GM10248 (cell line): Measurements from ENCODE around the gene TDP1.

Experiments
- CTCF ChIA-PET: fragments of 300-600 bp; sonication (Branson Sonifier 250); formaldehyde crosslinking; extraction: SDS; loops from one replicate; lab custom pipeline; 2021; ENCODE audit warnings: antibody characterized with exemption; lab: Yijun Ruan, JAX
- POLR2A ChIA-PET: fragments of 350-650 bp; sonication (Branson Sonifier 250); formaldehyde crosslinking; extraction: SDS; loops from one replicate; lab custom pipeline; 2020; ENCODE audit warnings: antibody characterized with exemption; lab: Yijun Ruan, JAX
- DNase-seq: peaks from one replicate; pipeline ENCODE4 v3.0.0; 2012; ENCODE audit errors: extremely low spot score
- TF ChIP-seq, protein P1 (sequence below): IDR thresholded peaks from 2 replicates; pipeline ENCODE4 v1.5.1; 2012; ENCODE audit warnings: mild to moderate bottlenecking, low read depth; ENCODE audit errors: extremely low read depth, missing control alignments, control extremely low read depth

Gene TDP1

DNA sequence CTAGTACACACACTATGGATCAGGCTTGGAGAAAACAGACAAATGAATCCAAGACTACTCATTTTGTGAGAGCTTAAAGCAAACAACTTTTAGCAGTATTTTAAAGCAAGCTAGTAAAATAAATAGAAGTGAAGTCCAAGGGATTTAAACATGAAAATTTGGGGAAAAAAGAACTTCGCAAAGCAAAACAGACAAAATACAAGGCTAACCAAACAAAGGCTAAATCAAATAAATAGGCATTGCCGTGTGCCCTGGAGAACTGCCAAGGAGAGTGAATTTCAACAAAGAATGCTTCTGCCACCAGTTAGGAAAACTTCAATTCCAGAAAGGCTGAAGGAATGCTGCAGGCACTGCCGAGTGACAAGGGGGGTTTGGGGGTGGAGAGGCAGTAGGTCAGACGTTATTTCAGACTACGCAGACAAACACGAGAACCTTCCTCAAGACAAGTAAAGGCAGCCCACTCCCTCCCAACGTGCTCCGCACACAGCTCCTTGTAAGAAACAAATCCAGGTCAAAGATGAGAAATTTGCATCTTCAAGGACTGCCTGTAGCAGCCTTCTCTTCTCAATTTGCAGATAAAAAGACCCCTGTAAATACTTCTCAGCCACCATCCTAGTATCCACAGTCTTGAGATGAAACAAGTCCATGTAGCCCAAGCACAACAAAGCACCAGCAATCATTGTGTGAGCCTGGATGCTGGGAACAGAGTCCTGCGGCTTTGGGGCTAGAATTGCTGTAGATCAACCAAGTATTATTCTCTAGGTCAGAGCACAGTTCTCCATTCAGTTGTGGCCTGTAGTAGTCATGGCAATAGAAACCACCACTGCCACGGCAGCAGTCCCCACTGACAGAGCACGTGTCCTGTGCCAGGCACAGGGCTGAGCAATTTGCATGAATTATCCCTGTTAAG, 44.5 kb upstream of the TDP1 start:
- ChIA-PET POLR2A (interaction anchor here (0.6 kb wide), 1 partner anchor 232 kb away, joined by 3 read pairs; no protein-coding TSS in a partner anchor), CTCF (interaction anchor here (1.0 to 5.2 kb wide), 4 partner anchors 11 to 884 kb away, joined by 6 to 42 read pairs (median 14); no protein-coding TSS in a partner anchor)
- no peak for DNase-seq
- TF ChIP-seq, protein P1, sequence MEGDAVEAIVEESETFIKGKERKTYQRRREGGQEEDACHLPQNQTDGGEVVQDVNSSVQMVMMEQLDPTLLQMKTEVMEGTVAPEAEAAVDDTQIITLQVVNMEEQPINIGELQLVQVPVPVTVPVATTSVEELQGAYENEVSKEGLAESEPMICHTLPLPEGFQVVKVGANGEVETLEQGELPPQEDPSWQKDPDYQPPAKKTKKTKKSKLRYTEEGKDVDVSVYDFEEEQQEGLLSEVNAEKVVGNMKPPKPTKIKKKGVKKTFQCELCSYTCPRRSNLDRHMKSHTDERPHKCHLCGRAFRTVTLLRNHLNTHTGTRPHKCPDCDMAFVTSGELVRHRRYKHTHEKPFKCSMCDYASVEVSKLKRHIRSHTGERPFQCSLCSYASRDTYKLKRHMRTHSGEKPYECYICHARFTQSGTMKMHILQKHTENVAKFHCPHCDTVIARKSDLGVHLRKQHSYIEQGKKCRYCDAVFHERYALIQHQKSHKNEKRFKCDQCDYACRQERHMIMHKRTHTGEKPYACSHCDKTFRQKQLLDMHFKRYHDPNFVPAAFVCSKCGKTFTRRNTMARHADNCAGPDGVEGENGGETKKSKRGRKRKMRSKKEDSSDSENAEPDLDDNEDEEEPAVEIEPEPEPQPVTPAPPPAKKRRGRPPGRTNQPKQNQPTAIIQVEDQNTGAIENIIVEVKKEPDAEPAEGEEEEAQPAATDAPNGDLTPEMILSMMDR = no peak

DNA sequence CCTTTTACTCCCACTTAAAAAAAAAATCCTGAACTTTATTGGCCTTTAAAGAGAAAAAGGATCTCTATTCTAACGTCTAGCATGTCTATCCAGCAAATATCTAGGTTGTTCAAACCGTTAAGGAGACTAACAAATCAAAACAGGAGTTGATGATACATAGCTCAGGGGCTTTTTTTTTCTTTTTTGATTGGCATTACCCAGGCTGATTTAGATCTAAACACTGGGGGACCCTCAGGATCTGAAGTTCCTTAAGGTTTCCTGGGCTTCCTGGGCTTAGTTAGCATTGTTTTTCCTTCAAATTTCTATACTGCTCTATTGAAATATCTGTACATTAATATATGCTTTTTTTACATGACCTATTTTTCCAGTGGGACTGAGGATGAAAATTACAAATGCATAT, 43.5 kb upstream of the TDP1 start:
- CTCF ChIA-PET = interaction anchor here (2.9 to 5.2 kb wide), 2 partner anchors 872 to 885 kb away, joined by 21 to 42 read pairs; no protein-coding TSS in a partner anchor
- TF ChIP-seq, protein P1 = no peak
- POLR2A ChIA-PET = no interaction called here
- DNase-seq = no peak

DNA sequence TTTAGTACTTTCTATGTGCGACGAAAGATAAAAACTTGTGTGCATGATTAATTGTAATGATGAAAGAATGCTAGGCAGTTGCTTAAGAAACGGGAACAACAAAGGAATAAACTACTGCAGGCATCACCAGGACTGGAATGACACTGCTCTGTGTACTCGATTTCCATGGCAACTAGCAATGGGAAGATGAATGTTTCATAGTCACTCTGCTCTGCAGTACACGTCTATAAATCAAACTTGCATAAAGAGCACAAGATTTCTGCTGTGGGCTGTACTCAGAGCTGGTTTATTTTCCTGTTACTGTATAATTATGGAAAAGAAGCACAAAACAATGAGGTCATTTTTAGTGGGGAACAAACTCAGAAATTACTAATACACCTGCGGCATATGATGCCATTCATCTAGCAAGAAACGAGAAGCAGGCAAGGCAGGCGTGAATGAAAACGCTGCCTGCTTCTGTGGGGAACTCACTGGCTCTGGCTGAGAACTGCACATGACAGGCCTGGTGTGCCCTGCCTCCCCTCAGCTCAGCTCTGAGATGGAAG, 43.0 kb upstream of the TDP1 start:
- TF ChIP-seq, protein P1 = no peak
- CTCF ChIA-PET = interaction anchor here (1.5 to 5.2 kb wide), 5 partner anchors 10 to 885 kb away, joined by 3 to 42 read pairs (median 4); no protein-coding TSS in a partner anchor
- no peak for DNase-seq
- POLR2A ChIA-PET = no interaction called here

DNA sequence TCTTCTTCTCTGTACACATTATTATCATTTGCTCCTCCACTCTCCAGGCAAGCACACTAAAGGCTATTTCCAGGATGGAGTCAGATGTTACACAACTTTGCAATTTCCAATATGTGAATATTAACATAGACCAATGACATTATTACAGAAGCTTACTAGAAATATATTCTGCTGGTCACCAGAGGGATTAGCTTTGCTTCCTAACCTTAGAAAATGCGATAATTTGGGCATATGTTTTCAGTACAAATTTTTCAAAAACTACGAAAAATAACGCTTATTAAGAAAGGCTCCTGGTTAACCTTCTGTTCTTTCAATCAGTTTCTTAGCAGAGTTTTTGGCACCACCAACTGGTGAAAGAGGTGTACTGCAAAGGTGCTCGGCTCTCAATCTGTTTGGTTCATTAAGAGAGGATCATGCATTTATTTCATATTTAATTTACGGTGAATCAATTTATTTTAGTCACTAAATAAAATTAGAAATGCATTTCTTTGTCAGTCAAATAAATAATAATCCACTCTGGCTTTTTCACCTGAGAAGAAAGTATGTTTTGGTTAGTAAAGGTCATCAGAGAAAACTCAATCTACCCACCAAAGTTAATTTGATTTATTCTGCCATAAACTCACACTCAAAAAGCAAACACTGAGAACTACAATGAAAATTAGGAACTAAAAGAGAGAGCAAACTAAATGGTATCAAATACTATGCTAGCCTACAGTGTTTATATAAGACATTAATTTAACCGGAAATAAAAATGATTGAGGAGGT, 40.4 kb upstream of the TDP1 start:
- POLR2A ChIA-PET = no interaction called here
- peak; percentile 64 for DNase-seq

DNA sequence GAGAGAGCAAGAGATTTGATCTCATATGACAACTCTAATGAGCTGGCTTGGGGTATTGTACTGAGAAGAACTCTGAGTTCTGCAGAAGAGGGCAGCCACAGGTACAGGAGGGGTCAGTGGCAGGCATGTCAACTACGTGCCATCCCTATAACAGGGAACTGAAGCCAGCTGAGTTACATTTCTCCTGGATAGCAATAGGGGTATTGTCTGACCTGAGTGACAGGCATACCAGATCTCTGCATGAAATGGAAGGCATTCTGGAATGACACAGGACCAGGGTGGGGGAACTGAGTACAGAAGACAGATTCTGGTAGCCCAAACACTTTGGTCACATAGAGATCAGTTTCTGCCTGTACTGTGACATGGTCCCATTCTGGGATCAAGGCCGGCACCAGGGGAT, 37.0 kb upstream of the TDP1 start:
- DNase-seq = no peak
- CTCF ChIA-PET = interaction anchor here (0.8 to 2.3 kb wide), 2 partner anchors 891 to 892 kb away, joined by 3 to 9 read pairs; no protein-coding TSS in a partner anchor
- TF ChIP-seq, protein P1 = no peak
- POLR2A ChIA-PET = interaction anchor here (0.6 kb wide), 1 partner anchor 252 kb away, joined by 4 read pairs; no protein-coding TSS in a partner anchor

More for the DNA sequence above, 40.4 kb upstream of the TDP1 start:
- CTCF ChIA-PET = interaction anchor here (0.9 to 5.2 kb wide), 4 partner anchors 17 to 888 kb away, joined by 3 to 42 read pairs (median 4); no protein-coding TSS in a partner anchor
- TF ChIP-seq, protein P1 = peak; percentile 92
